Neutrophil (primary cell): Measurements from ENCODE around the gene PITPNB.

Source experiments
- H3K27ac ChIP-seq: fragments of 200-600 bp; sonication (generic); 2 replicates; pipeline ENCODE4 v1.5.1; 2016; ENCODE audit warnings: mild to moderate bottlenecking, moderate library complexity
- H3K27me3 ChIP-seq: fragments of 200-600 bp; sonication (generic); 2 replicates; pipeline ENCODE4 v1.6.0; 2016; ENCODE audit warnings: mild to moderate bottlenecking
- H3K36me3 ChIP-seq: fragments of 200-600 bp; sonication (generic); 2 replicates; pipeline ENCODE4 v1.5.1; 2017
- H3K4me1 ChIP-seq, 2 experiments: fragments of 200-600 bp in 1 of 2; sonication (generic) in 1 of 2; 1 replicate in 1 of 2; 2 replicates in 1 of 2; pipeline versions ENCODE4 v1.5.1 to v1.6.1; 2013 to 2016; ENCODE audit warnings: low read depth in 1 of 2, low read length in 1 of 2, mild to moderate bottlenecking in 1 of 2, moderate library complexity in 1 of 2; ENCODE audit not compliant: control insufficient read depth in 1 of 2, insufficient read depth in 1 of 2
- H3K4me3 ChIP-seq, 2 experiments: fragments of 200-600 bp in 1 of 2; sonication (generic) in 1 of 2; 1 replicate in 1 of 2; 2 replicates in 1 of 2; pipeline ENCODE4 v1.5.1; 2013 to 2016; ENCODE audit warnings: low read depth in 1 of 2, low read length in 1 of 2, mild to moderate bottlenecking in 1 of 2, moderate library complexity in 1 of 2
- H3K9me3 ChIP-seq: fragments of 200-600 bp; sonication (generic); 2 replicates; pipeline ENCODE4 v1.5.1; 2016
- TF ChIP-seq, protein P1 (sequence below): fragments of 200-600 bp; sonication (generic); IDR thresholded peaks from 2 replicates; pipeline ENCODE4 v1.5.1; 2016; ENCODE audit warnings: antibody characterized with exemption

Gene PITPNB

DNA sequence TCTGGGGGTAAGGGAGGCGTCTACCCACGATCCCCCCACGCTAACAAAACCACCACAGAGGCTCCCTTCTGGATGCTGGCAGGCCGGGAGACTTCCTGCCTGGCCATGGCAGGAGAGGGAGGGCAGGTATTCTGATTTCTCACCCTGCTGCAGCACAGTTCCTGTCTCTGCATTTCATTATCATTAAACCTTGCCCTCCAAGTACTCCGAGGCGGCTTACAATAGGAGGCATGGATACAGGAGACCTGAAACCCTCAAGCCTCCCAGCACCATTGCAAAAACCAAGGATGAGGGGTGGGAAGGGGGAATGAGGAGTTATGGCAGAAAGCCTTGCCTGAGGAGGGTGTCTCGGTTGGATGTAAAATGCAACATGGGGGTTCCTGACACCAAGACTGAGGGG, 73.4 kb downstream of the PITPNB start:
- Histone ChIP-seq H3K27me3 (no peaks in the 10 kb centered on the region), H3K36me3 (peaks cover 38% of the 10 kb centered on the region), H3K4me1 (no peaks in the 10 kb centered on the region), H3K9me3 (no peaks in the 10 kb centered on the region), H3K27ac (no peak overlapping the region), H3K4me3 (no peak overlapping the region)
- TF ChIP-seq, protein P1, sequence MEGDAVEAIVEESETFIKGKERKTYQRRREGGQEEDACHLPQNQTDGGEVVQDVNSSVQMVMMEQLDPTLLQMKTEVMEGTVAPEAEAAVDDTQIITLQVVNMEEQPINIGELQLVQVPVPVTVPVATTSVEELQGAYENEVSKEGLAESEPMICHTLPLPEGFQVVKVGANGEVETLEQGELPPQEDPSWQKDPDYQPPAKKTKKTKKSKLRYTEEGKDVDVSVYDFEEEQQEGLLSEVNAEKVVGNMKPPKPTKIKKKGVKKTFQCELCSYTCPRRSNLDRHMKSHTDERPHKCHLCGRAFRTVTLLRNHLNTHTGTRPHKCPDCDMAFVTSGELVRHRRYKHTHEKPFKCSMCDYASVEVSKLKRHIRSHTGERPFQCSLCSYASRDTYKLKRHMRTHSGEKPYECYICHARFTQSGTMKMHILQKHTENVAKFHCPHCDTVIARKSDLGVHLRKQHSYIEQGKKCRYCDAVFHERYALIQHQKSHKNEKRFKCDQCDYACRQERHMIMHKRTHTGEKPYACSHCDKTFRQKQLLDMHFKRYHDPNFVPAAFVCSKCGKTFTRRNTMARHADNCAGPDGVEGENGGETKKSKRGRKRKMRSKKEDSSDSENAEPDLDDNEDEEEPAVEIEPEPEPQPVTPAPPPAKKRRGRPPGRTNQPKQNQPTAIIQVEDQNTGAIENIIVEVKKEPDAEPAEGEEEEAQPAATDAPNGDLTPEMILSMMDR = no peak

DNA sequence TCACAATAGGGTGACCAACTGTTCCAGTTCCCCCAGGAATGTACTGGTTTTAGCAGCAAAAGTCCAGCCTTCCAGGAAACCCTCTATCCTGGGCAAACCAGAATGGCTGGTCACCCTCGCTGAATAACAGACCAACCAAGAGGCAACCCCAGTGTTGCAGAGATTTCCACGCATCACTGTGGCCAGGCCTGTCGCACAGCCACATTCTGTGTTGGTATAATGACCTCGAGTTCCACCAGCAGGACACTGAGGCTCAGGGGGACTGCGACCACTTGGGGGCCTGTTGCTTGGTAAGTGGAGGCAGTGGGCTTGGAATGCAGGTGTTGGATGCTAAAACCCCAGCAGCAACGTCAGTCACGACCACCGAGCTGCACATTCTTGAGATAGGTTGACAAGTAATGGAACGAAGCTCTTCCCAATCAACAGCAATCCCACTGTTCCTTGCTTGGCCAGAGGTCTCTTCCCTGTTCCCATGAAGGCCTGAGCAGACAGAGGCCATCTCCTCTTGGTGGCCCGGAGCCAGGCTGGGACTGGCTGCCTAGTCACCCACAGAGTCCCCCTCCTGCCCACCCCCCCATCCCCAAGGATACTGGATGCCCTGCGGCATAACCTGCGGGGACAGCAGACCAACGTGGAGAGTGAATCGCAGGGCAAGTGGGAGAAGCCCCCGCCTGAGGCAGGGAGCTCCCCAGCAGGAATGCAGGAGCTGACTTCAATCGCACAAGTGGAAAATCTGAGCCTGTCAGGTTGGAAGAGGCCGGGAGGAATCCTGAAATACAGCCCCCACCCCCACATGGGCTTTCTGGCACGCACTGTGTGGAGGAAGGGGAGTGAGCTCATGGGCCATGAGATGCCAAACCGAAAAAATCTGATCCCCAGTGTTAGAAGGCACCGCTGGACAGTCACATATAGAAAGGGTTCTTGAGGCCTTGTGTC, 74.1 kb downstream of the PITPNB start:
- H3K36me3 ChIP-seq = peaks cover 31% of the 10 kb centered on the region
- no peaks in the 10 kb centered on the region for H3K9me3 ChIP-seq
- no peak overlapping the region for H3K4me3 ChIP-seq
- TF ChIP-seq, protein P1 = no peak
- no peaks in the 10 kb centered on the region for H3K27me3 ChIP-seq
- H3K27ac ChIP-seq = no peak overlapping the region
- no peaks in the 10 kb centered on the region for H3K4me1 ChIP-seq

DNA sequence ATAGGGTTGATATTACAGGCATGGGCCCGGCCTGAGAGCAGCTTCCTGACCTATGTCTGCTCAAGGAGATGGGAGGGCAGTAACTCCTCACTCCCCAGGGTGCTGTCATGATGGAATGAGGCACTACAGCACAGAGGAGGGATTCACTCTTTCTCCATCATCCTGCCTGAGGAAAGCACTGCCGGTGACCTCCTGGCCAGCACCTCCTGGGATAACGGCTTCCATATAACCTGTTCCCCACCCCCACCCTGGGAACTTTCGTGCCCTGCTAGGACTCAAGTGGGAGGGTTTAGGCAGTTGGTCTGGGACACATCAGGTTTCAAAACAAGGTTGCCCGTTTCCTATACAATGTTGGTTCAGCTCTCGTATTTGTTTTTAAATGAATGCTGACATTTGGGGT, 74.8 kb downstream of the PITPNB start:
- Histone ChIP-seq H3K27ac (no peak overlapping the region), H3K9me3 (no peaks in the 10 kb centered on the region), H3K4me3 (no peak overlapping the region), H3K27me3 (no peaks in the 10 kb centered on the region), H3K36me3 (peaks cover 26% of the 10 kb centered on the region), H3K4me1 (no peaks in the 10 kb centered on the region)
- TF ChIP-seq, protein P1 = no peak

DNA sequence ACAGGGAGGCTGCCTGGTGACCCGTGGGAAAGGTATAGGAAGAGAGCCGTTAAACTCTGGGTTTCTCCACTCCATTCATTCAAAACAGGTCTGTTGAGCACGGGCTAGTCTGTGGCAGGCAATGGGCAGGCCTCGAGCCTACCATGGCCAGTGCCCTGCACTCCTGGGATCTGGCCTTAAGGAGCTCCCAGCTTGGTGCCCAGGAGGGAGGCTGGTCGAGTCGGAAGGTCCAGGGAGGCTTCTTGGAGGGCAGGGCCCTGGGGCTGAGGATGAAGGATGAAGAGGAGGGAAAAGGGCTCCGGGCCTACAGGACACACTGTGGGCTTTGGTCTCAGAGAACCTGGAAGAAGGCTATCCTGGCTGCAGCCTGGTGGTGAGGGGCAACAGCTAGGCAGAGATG, 75.6 kb downstream of the PITPNB start:
- Histone ChIP-seq H3K36me3 (peaks cover 21% of the 10 kb centered on the region), H3K4me3 (no peak overlapping the region), H3K27me3 (no peaks in the 10 kb centered on the region), H3K9me3 (no peaks in the 10 kb centered on the region), H3K27ac (no peak overlapping the region), H3K4me1 (no peaks in the 10 kb centered on the region)
- TF ChIP-seq, protein P1 = no peak

DNA sequence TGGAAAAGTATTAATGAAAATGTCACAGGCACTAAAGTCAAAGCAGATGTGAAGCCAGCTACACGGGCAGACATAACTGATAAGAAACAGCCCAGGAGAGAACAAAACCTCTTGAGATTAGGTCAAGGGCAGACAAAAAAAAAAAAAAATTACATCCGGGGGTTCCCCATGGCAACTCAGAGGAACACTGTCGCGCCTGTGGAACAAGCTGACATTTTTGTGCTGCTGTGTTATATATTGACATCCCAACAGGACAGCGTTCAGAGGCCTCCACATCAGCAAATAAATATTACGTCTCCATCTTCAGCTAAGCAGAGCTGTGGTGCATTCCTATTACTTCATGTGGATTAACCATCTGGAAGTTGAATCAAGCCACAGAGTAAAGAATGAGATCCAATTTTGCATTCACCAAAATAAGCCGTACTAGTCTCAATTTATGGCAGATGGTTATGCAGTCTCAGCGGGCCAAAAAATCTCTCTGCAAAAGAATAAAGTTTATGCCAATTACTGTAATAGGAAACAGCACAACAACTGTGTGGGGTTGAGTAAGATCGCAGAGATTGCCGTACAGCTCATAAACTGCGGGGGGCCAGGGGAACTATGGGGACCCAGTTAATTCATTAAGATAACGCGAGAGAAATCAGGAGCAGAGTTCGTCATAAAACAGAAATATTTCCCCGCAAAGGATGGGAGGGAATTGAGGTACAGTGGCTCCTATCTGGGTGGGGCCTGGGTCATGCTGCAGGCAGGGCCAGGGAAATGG, 76.2 kb downstream of the PITPNB start:
- no peak overlapping the region for H3K27ac ChIP-seq
- TF ChIP-seq, protein P1 = no peak
- peaks cover 15% of the 10 kb centered on the region for H3K36me3 ChIP-seq
- H3K4me1 ChIP-seq = no peaks in the 10 kb centered on the region
- no peaks in the 10 kb centered on the region for H3K9me3 ChIP-seq
- no peaks in the 10 kb centered on the region for H3K27me3 ChIP-seq
- H3K4me3 ChIP-seq = no peak overlapping the region
